Measurements from ENCODE around the gene PROCA1.

DNA sequence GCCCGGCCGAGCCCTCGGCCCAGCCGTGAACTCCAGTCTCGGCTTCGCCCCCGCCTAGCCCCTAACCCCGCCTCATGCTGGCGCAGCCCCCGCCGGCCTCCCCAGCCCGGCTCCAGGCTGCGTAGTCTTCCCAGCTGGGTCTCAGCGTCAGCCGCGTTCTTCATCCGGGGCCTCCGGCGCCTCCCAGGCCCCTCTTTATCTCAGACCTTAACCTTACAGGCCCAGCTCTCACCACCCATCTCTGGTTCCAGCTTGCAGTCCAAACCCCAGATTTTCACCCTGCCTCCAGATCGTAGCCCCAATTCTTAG, at the start of gene PROCA1:
- no peak for TF ChIP-seq RFX5 (IDR thresholded peaks at IDR 0.05; ENCODE audit: borderline replicate concordance, low read depth, low read length)
- TF ChIP-seq, protein P1, sequence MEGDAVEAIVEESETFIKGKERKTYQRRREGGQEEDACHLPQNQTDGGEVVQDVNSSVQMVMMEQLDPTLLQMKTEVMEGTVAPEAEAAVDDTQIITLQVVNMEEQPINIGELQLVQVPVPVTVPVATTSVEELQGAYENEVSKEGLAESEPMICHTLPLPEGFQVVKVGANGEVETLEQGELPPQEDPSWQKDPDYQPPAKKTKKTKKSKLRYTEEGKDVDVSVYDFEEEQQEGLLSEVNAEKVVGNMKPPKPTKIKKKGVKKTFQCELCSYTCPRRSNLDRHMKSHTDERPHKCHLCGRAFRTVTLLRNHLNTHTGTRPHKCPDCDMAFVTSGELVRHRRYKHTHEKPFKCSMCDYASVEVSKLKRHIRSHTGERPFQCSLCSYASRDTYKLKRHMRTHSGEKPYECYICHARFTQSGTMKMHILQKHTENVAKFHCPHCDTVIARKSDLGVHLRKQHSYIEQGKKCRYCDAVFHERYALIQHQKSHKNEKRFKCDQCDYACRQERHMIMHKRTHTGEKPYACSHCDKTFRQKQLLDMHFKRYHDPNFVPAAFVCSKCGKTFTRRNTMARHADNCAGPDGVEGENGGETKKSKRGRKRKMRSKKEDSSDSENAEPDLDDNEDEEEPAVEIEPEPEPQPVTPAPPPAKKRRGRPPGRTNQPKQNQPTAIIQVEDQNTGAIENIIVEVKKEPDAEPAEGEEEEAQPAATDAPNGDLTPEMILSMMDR (IDR thresholded peaks at IDR 0.05; ENCODE audit: control extremely low read depth in 1 of 3, insufficient read depth in 1 of 3, low read depth in 1 of 3, low read length in 3 of 3) = no peak
- TF ChIP-seq EP300 (IDR thresholded peaks at IDR 0.05; ENCODE audit: borderline replicate concordance in 1 of 2, low read depth in 2 of 2, low read length in 2 of 2) = no peak
- TF ChIP-seq JUN (IDR thresholded peaks at IDR 0.05; ENCODE audit: low read depth, low read length) = no peak
- TF ChIP-seq, protein P2, sequence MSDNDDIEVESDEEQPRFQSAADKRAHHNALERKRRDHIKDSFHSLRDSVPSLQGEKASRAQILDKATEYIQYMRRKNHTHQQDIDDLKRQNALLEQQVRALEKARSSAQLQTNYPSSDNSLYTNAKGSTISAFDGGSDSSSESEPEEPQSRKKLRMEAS (IDR thresholded peaks at IDR 0.05) = peak; percentile 34; the same call in 1 of the 2 replicates
- TF ChIP-seq CEBPB (IDR thresholded peaks at IDR 0.05; ENCODE audit: low read depth, low read length) = no peak
